ENCODE results near the gene PTGFRN. TPM values are rescaled to one million over a fixed set of nuclear protein-coding genes. Genes with fewer than 3 reads are reported as not detected.

Gene PTGFRN
- total RNA-seq, 1 donor from 2014 or later, result 31.2 TPM

- TF ChIP-seq, protein P1, sequence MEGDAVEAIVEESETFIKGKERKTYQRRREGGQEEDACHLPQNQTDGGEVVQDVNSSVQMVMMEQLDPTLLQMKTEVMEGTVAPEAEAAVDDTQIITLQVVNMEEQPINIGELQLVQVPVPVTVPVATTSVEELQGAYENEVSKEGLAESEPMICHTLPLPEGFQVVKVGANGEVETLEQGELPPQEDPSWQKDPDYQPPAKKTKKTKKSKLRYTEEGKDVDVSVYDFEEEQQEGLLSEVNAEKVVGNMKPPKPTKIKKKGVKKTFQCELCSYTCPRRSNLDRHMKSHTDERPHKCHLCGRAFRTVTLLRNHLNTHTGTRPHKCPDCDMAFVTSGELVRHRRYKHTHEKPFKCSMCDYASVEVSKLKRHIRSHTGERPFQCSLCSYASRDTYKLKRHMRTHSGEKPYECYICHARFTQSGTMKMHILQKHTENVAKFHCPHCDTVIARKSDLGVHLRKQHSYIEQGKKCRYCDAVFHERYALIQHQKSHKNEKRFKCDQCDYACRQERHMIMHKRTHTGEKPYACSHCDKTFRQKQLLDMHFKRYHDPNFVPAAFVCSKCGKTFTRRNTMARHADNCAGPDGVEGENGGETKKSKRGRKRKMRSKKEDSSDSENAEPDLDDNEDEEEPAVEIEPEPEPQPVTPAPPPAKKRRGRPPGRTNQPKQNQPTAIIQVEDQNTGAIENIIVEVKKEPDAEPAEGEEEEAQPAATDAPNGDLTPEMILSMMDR (IDR thresholded peaks at IDR 0.05), result no peak
- Histone ChIP-seq H3K9me3 (no peaks in the 10 kb centered on the region), H3K4me3 (no peak overlapping the region), H3K27ac (no peak overlapping the region), H3K4me1 (peaks cover 4% of the 10 kb centered on the region), H3K27me3 (no peaks in the 10 kb centered on the region), H3K36me3 (no peaks in the 10 kb centered on the region)
- ATAC-seq (no peak), DNase-seq (no peak)
- intact Hi-C loops (cut with DNase I), result no loop called here
These were observed 43.1 kb downstream of the PTGFRN start for GRCh38 chr1:116952738-116953275.

DNA sequence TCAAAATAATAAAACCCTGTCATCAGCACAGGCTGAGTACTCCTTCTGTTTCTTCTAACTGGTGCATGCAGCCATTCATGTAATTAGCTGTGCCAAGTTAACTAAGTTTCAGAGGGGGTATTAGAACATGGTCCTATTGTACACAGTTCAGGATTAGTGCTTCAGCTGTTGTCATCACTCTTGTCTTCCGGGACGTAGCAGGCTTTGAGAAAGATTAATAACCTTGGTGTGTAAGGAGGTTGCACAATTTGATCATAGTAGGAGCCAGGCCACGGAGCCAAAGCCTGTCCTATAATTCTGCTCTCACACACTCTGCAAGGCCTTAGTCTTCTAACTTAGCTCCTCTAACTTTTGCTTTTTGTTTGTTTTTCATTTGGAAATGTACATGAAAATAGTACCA lies 44.7 kb downstream of the PTGFRN start:
- no peak overlapping the region for H3K27ac ChIP-seq
- intact Hi-C loops (cut with DNase I), result no loop called here
- TF ChIP-seq, protein P1 (IDR thresholded peaks at IDR 0.05), result no peak
- peaks cover 4% of the 10 kb centered on the region for H3K4me1 ChIP-seq
- no peaks in the 10 kb centered on the region for H3K36me3 ChIP-seq
- no peaks in the 10 kb centered on the region for H3K9me3 ChIP-seq
- DNase-seq (no peak), ATAC-seq (no peak)
- no peak overlapping the region for H3K4me3 ChIP-seq
- H3K27me3 ChIP-seq, result no peaks in the 10 kb centered on the region

DNA sequence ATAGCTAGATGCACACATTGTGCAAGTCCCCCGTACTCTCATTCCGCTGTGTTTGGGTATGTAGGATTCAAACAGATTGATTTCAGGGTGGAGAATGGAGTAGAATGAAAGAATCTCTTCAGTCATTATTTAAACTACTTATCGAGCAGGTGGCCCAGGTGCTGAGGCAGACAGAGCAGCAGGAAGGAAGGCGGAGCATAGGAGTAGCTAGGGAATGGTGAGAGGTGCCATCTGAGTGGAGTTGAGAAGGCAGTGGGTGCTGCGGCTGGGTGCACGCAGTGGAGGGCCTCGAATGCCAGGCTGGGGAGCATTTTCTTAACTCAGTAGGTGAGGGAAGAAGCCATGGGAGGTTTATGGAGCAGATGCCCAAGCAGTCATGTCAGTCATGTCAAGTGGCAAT lies 46.7 kb downstream of the PTGFRN start:
- peak; percentile 56 for ATAC-seq

GRCh38 chr1:116957646-116958045 lies 47.9 kb downstream of the PTGFRN start:
- Histone ChIP-seq H3K4me3 (no peak overlapping the region), H3K9me3 (no peaks in the 10 kb centered on the region), H3K27me3 (no peaks in the 10 kb centered on the region), H3K4me1 (no peaks in the 10 kb centered on the region), H3K36me3 (no peaks in the 10 kb centered on the region), H3K27ac (no peak overlapping the region)
- intact Hi-C loops (cut with DNase I), result no loop called here
- TF ChIP-seq, protein P1 (IDR thresholded peaks at IDR 0.05), result no peak
- ATAC-seq (no peak), DNase-seq (no peak)

More for the DNA sequence above, 46.7 kb downstream of the PTGFRN start:
- intact Hi-C loops (cut with DNase I), result no loop called here
- no peaks in the 10 kb centered on the region for H3K36me3 ChIP-seq
- H3K4me1 ChIP-seq, result no peaks in the 10 kb centered on the region
- TF ChIP-seq, protein P1 (IDR thresholded peaks at IDR 0.05), result no peak
- no peak for DNase-seq
- no peak overlapping the region for H3K4me3 ChIP-seq
- H3K27me3 ChIP-seq, result no peaks in the 10 kb centered on the region
- H3K9me3 ChIP-seq, result no peaks in the 10 kb centered on the region
- no peak overlapping the region for H3K27ac ChIP-seq

- TF ChIP-seq, protein P1 (IDR thresholded peaks at IDR 0.05), result no peak
- DNase-seq (no peak), ATAC-seq (no peak)
- H3K27ac ChIP-seq, result no peak overlapping the region
- H3K4me3 ChIP-seq, result no peak overlapping the region
- no peaks in the 10 kb centered on the region for H3K36me3 ChIP-seq
- H3K4me1 ChIP-seq, result no peaks in the 10 kb centered on the region
- intact Hi-C loops (cut with DNase I), result no loop called here
- no peaks in the 10 kb centered on the region for H3K9me3 ChIP-seq
- no peaks in the 10 kb centered on the region for H3K27me3 ChIP-seq
These were observed 48.4 kb downstream of the PTGFRN start for GRCh38 chr1:116958110-116958509.

GRCh38 chr1:116958977-116959376 lies 49.3 kb downstream of the PTGFRN start:
- intact Hi-C loops (cut with DNase I), result no loop called here
- ATAC-seq (no peak), DNase-seq (no peak)
- Histone ChIP-seq H3K27ac (no peak overlapping the region), H3K27me3 (no peaks in the 10 kb centered on the region), H3K36me3 (no peaks in the 10 kb centered on the region), H3K9me3 (no peaks in the 10 kb centered on the region), H3K4me1 (no peaks in the 10 kb centered on the region), H3K4me3 (no peak overlapping the region)
- TF ChIP-seq, protein P1 (IDR thresholded peaks at IDR 0.05), result no peak
